Activated gamma-delta T cell treated with Interleukin-2 at 50 U/mL for 16 hours (primary cell): ENCODE data around the gene ERMARD.

ENCODE experiments used
- DNase-seq: peaks from one replicate; pipeline ENCODE4 v3.0.0-alpha.2; 2020

The ERMARD gene

GRCh38 chr6:169783971-169784820, 32.8 kb downstream of the ERMARD start:
- DNase-seq = no peak

GRCh38 chr6:169784821-169785340, 33.5 kb downstream of the ERMARD start:
- no peak for DNase-seq

GRCh38 chr6:169785566-169785965, 34.1 kb downstream of the ERMARD start:
- DNase-seq = no peak

GRCh38 chr6:169786349-169786748, 34.9 kb downstream of the ERMARD start:
- no peak for DNase-seq

- DNase-seq = no peak
Observed at GRCh38 chr6:169787797-169788196, 36.4 kb downstream of the ERMARD start.

- no peak for DNase-seq
Observed at GRCh38 chr6:169788809-169789145, 37.4 kb downstream of the ERMARD start.

- DNase-seq = no peak
Observed at GRCh38 chr6:169789146-169789943, 37.9 kb downstream of the ERMARD start.

- DNase-seq = peak; percentile 73
Observed at GRCh38 chr6:169789944-169790927, 38.8 kb downstream of the ERMARD start.

GRCh38 chr6:169791721-169792131, 40.3 kb downstream of the ERMARD start:
- no peak for DNase-seq

GRCh38 chr6:169792306-169793015, 41.0 kb downstream of the ERMARD start:
- DNase-seq = no peak

- DNase-seq = no peak
Observed at GRCh38 chr6:169793408-169793807, 42.0 kb downstream of the ERMARD start.

- DNase-seq = no peak
Observed at GRCh38 chr6:169794317-169795055, 43.1 kb downstream of the ERMARD start.

- no peak for DNase-seq
Observed at GRCh38 chr6:169795196-169795595, 43.8 kb downstream of the ERMARD start.

GRCh38 chr6:169798764-169799473, 47.5 kb downstream of the ERMARD start:
- DNase-seq = no peak

GRCh38 chr6:169799474-169799926, 48.1 kb downstream of the ERMARD start:
- no peak for DNase-seq

GRCh38 chr6:169800116-169800667, 48.8 kb downstream of the ERMARD start:
- no peak for DNase-seq

GRCh38 chr6:169800668-169801395, 49.4 kb downstream of the ERMARD start:
- no peak for DNase-seq

- DNase-seq = no peak
Observed at GRCh38 chr6:169801396-169802160, 50.2 kb downstream of the ERMARD start.

- DNase-seq = no peak
Observed at GRCh38 chr6:169802790-169803189, 51.4 kb downstream of the ERMARD start.
